HPDE6-E6E7 (cell line): ENCODE results near the gene CTNND2.

Source experiments
- DNase-seq: peaks from one replicate; pipeline ENCODE4 v3.0.0; 2011; ENCODE audit warnings: missing footprints; ENCODE audit errors: extremely low spot score

CTNND2 gene

GRCh38 chr5:11520241-11520930 is 383.9 kb downstream of the CTNND2 start:
- no peak for DNase-seq

GRCh38 chr5:11519236-11519635 is 385.0 kb downstream of the CTNND2 start:
- no peak for DNase-seq

DNA sequence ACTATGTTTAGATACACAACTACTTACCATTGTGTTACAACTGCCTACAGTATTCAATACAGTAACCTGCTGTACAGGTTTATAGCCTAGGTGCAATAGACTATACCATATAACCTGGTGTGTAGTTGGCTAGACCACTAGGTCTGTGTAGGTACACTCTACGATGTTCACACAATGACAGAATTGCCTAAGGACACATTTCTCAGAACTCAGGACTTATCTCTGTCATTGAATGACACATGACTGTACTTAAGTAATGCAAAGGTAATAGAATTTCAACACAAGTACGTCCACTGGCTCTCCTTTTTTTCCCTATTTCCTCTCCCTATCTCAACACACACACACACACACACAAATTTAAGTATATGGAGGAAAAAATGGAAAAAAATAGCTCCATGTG is 385.6 kb downstream of the CTNND2 start:
- no peak for DNase-seq

GRCh38 chr5:11514705-11515432 is 389.4 kb downstream of the CTNND2 start:
- DNase-seq: no peak

GRCh38 chr5:11511878-11512277 is 392.4 kb downstream of the CTNND2 start:
- DNase-seq: no peak

GRCh38 chr5:11510889-11511288 is 393.4 kb downstream of the CTNND2 start:
- DNase-seq: no peak

GRCh38 chr5:11509793-11510192 is 394.5 kb downstream of the CTNND2 start:
- no peak for DNase-seq

DNA sequence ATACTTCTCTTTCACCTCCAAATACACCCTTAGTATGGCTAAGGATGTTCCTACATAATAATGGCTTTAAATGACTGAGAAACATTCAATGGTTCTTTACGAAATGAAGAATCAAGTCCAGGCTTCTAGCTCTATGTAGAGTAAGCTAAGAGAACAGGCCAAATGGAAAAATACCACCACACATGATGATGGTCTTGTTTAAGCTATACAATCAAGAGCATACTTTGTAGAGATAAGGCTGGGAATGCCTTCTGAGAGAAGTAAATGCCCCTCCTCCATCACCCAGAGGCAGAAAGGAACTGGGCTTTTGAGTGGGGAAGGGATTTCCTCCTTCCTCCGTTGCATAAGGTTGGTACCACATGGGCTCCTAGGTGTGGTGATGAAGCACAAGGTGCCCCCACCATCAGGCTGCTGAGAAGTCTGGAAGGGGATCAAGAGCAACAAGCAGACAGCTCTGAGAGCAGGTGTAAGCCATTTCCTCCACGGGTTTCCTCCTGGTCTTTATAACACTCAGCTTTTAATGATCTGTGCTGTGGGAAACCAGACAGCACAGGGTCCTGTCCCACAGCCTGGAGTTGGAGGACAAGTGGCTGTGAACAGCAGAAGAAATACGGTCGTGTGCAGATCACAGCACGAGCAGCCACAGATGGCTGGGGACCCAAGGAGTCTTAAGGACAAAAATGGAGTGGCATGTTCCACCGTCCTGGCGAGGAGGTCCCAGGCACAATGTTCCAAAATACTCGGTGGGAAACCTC is 396.9 kb downstream of the CTNND2 start:
- DNase-seq: no peak

- no peak for DNase-seq
These were observed 399.4 kb downstream of the CTNND2 start for GRCh38 chr5:11504886-11505193.

DNA sequence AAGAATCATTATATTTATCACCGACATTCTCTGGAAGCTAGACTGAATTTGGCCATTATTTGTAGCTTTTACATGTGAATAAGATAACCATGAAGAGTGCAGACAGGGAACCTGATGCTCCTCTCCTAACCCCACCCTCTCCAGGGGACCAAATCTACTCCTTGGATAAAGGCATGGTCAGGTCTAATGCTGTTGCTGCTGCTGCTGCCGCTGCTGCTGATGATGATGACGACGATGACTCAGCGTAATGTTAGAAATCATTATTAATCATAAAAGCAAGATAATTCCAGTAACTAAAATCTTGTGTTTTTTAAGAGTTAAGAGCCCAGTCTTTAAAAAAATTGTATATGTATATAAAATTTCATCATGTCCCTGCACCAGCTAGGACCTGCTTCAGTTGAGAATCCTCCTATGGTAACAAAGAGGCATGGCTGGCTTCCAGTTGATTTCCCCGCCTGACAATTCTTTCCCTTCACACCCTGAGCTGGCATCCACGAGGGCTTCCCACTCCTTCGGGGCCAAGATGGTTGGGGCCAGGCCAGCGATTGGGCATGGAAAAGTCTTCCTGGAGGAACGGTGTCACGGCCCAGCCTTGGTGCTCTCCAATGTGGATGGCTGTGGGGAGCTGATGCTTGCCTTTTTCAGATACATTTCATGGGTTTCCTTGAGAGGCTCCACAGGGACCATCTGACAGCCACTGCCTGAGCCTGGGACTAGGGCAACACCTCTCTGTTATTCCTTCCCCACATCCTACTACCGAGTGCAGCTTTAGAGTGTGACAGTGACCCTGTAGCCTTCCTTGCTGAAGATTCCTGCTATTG is 400.0 kb downstream of the CTNND2 start:
- DNase-seq: no peak

DNA sequence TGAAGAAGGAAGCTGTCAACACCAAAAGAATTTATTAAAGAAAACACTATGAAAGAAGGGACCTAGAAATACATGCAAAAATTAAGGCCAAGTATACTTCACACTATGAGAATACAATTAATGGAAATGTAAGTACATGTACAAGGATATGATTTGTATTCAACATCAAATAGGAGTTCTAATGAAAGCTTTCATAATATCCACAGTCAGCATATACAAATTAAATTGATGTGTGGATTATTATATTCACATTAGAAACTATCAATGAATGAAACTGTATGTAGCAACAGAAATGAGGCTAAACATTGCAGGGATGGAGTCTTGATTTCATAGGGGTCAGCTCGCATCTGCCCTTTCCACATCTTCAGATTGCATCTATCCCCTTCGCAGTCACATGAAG is 401.5 kb downstream of the CTNND2 start:
- no peak for DNase-seq

- DNase-seq: no peak
These were observed 406.6 kb downstream of the CTNND2 start for GRCh38 chr5:11497651-11498050.

DNA sequence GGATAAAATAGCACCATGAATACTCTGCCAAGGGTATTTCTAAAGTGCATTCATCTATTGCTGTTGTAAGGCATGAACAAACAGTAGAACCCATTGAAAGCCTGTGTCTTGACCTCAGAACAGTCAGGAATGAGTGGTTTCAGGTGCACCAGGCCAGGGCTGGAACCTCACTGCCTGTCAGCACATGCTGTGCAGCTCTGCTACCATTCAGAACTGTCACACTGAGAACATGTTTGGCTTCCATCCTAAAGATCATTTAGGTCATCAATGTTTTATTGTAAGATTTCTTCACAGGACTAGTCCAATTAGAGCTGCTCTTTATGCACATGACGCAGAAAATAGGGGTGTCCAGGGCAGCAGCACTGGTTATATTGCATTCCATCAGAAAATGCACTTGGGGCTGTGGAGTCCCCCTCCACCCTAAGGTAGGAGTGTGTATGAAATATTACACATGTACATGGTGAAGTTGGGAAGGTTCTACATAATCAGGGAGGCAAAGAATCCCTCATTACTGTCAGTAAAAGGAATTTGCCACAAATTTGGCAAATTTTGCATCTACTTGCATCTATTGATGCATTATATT is 408.0 kb downstream of the CTNND2 start:
- DNase-seq: no peak

DNA sequence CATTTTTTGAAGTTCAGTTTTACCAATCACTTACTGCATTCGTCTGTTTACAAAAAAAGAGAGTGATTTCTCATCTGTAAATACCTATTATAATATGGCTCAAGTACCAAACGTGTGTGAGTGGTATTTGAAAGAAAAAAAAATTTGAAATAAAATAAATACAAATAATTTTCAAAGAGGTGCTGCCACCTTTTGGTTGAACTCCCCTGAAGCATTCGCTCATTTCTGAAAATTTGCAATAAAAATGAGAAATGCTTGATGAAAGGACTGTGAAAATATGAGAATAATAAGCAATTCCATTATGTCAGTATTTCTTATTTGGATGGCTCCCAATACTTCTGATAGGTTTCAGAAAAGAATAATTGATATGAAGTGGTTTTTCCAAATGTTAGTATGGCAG is 409.9 kb downstream of the CTNND2 start:
- DNase-seq: no peak

- DNase-seq: no peak
These were observed 412.7 kb downstream of the CTNND2 start for GRCh38 chr5:11491404-11492075.

- DNase-seq: no peak
These were observed 420.6 kb downstream of the CTNND2 start for GRCh38 chr5:11483630-11484029.

GRCh38 chr5:11482011-11482410 is 422.2 kb downstream of the CTNND2 start:
- DNase-seq: no peak

GRCh38 chr5:11477786-11478185 is 426.5 kb downstream of the CTNND2 start:
- DNase-seq: no peak

- DNase-seq: no peak
These were observed 427.4 kb downstream of the CTNND2 start for GRCh38 chr5:11476866-11477265.

- DNase-seq: peak; percentile 20
These were observed 435.8 kb downstream of the CTNND2 start for GRCh38 chr5:11468334-11469039.
